ENCODE data around the gene HES7.

DNA sequence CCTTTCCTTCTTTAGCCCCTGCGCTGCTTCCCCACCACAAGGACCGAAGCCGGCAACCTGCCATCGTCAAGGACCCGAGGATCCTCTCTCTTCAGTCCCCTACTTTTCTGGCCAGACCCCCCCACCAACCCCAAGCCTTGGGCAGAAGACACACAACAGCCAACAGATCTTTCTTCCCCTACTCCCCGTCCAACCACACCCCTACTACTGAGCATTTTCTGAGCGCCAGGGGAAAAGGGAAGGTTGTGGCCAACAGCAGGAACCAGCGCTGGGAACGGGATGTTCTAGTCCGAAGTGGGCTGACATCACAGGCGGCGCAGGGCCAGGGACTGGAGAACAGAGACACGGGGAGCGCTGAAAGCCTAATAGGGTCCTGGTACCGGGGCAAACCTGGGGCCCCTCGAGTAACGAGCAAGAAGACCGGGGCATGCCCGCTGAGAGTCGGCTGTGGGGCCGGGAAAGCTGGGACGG lies 27.8 kb upstream of the HES7 start:
- peak; percentile 91 to 96 (median 94) for TF ChIP-seq POLR2AphosphoS5 (IDR thresholded peaks at IDR 0.05)
- TF ChIP-seq CTCF (IDR thresholded peaks at IDR 0.05): no peak
- peak; percentile 99 for TF ChIP-seq EP300 (IDR thresholded peaks at IDR 0.05)
- TF ChIP-seq POLR2A (IDR thresholded peaks at IDR 0.05): peak in 2 of 4 donors; percentile 25 to 50

Measured in stomach (tissue), 4 donors.